ENCODE data around the gene CNOT3.
"Not testable (repeated sequence)": the region's sequence is repeated elsewhere in the genome, so short reads cannot be mapped to it uniquely, and the experiment has no call there.

Gene CNOT3
- 25.3 to 27.8 reads per million in 2 donors for total RNA-seq

DNA sequence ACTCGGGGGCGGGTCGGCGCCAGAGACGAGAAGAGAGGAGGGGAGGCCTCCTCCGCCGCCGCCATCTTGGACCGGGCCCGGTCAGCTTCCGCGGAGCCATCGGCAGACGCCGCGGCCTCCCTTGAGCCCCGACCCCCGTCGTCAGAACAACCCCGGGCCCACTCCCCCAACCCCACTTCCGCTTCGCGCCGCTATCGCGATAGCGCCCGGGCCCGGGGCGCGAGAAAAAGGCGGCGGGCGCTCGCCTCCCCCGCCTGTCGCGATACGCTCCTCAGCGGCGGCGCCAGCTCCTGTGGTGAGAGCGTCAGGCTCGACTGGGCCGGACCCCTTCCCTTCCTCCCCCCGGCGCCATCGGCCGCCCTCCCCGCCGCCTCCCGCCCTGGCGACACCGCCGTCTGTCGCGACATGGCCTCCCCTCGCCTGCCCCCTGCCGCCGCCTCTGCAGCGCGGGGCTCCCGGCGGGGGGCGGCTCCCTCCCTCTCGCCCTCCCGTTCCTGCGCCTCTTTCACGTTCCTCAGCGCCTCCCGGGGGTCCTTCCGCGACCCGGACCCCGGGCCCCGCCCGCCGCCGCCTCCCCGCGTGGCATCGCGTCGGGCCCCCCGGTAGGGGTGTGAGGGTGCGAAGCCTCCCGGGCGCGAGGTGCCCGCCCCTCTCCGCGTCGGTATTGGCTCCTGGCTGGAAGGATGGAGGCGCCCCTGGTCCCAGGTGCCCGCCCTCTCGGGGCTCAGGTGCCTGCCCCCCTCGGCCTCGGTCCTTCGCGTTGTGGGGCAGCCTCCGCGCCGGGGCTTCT is at the start of gene CNOT3:
CNOT3 (plus strand) TSS at position 64 of the 790 bp plus-strand sequence. CDS start 5,217 bp downstream, outside the sequence.
- DNase-seq = peak in 4 of 5 experiments; percentile 17 to 55 (median 42)

DNA sequence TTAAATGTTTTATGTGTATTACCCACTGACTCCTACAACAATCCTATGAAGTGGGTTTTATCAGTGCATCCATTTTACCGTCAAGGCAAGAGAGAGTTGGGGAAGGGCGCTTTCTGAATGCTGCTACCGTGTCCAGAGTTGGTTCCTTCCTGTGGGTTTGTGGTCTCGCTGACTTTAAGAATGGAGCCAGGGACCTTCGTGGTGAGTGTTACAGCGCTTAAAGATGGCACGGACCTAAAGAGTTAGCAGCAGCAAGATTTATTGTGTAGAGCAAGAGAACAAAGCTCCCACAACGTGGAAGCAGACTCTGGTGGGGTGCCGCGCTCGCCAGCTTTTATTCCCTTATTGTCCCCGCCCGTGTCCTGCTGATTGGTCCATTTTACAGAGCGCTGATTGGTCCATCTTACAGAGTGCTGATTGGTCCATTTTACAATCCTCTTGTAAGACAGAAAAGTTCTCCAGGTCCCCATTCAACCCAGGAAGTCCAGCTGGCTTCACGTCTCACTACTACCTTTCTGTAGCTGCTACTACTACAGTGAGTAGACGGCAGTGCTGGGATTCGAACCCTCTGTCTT is 43.0 kb upstream of the CNOT3 start:
- no peak for DNase-seq

DNA sequence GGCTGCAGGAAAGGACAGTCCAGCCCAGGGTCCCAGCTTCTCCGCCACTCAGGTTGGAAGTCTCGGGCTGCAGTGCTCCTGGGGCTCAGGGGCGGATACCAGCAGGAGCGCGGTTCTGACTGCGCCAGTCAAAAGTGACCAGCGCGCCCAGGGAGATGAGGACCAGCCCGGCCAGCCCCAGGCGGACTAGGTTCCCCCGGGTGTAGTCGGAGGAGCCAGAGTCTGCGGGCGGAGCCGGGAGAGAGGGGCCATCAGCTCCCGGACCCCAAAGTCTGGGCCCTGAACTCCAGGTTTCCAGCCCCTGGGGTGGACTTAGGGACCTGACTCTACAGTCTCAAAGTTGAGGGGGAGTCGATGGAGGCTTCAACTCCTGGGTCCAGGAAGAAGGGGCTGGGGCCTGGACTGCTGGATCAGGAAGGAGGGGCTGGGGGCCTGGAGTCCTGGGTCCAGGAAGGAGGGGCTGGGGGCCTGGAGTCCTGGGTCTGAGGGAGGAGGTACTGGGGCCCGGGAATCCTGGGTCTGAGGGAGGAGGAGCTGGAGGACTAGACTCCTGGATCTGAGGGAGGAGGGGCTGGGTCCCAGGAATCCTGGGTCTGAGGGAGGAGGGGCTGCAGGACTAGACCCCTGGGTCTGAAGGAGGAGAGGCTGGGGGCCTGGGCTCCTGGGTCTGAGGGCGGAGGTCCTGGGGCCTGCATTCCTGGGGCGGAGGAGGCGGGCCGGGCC is 42.3 kb upstream of the CNOT3 start:
- DNase-seq = no peak

DNA sequence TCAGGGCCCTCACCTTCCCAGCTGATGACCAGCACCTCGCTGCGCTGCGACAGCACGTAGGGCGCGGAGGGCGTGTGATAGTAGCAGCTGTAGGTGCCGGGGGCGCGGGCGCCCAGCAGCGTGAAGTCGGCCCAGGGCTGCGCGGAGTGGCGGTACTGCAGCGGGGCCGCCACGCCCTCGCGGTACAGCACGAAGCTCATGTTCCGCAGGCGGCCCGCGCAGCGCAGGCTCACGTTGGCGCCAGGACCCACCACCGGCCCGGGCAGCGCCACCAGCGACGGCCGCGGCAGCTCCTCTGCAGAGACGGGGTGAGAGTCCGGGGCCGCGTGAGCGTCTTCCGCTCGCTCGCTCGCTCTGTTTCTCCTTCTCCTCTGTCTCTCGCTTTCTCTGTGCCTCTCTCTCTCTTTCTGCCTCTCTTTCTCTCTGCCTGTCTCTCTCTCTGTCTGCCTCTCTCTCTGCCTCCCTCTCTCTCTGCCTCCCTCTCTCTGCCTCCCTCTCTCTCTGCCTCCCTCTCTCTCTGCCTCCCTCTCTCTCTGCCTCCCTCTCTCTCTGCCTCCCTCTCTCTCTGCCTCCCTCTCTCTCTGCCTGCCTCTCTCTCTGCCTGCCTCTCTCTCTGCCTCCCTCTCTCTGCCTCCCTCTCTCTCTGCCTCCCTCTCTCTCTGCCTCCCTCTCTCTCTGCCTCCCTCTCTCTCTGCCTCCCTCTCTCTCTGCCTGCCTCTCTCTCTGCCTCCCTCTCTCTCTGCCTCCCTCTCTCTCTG is 41.5 kb upstream of the CNOT3 start:
- DNase-seq = peak in 4 of 5 experiments; percentile 16 to 67 (median 38)

DNA sequence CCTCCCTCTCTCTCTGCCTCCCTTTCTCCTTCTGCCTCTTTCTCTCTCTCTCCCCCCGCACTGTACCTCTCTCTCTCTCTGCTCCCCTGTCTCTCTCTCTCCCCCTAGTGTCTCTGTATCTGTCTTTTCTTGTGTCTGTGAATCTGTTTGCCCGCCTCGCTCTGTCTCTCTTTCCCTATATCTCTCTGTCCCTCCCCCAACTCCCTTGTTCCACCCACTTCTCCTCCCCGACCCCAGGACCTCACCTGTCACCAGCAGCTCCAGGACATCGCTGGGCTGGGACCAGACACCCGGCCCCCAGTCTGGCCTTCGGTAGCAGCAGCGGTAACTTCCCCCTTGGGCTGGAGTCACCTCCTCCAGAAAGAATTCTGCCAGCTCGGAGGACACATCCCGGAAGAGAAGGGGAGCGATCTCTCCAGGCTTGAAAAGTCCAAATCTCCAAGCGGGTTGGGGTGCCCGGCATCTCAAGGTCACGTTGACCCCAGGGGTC is 40.9 kb upstream of the CNOT3 start:
- DNase-seq = peak in 2 of 5 experiments; percentile 35 to 67

DNA sequence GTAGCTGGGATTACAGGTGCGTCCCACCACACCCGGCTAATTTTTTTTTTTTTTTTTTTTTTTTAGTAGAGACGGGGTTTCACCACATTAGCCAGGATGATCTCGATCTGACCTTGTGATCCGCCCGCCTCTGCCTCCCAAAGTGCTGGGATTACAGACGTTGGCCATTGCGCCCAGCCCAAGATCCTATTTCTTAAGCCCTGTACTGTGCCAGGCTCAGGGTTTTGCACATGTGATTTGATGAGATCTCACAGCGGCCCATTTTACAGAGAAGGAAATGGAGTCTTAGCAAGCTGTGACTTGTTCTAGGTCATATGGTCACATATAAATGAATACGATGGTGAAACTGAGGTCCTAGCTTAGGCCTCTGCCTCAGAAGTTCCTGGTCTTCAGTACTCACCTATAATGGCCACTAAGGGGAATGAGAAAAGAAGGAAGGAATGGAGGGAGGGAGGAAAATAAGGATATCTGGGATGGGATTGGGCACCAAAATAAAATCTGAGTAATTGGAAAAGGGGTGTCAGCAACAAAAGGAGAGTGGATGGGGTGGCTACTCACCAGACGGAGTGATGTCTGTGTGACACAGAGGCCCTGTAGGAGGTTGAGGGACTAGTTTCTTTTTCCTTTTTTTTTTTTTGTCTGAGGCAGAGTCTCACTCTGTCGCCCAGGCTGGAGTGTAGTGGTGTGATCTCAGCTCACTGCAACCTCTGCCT is 38.2 kb upstream of the CNOT3 start:
- no peak for DNase-seq

DNA sequence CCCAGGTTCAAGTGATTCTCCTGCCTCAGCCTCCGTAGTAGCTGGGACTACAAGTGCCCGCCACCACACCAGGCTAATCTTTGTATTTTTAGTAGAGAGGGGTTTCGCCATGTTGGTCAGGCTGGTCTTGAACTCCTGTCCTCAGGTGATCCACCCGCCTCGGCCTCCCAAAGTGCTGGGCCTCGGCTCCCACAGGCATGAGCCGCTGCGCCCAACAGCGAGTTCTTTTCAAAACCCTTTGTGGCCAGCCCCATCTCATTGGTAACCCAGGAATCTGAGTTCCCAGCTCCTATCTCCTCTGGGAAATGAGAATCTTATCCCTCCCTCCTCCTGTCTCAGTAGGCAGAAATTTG is 37.7 kb upstream of the CNOT3 start:
- not testable (repeated sequence) for DNase-seq

DNA sequence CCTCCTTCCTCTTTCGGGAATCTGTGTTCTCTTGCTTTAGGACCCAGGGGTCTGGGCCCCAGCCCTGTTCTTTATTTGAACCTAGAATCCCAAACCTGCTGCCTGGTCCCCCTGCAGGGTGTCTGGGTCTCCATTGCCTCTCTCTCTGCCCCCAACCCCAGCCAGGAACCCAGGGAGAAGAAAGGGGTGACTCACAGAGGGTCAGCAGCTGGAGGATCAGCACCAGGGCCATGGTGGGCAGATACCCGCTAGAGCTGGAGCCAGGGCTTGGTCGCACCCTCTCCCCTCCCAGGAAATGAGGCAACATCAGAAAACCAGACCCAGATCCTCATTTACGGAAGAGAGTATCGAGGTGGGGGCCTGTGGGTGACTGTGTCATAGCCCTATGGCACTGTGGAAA is 37.0 kb upstream of the CNOT3 start, which contains the start of gene OSCAR:
OSCAR (minus strand) TSS at position 243 of the 400 bp plus-strand sequence; CDS start at position 232, 11 bp downstream.
- DNase-seq = no peak

DNA sequence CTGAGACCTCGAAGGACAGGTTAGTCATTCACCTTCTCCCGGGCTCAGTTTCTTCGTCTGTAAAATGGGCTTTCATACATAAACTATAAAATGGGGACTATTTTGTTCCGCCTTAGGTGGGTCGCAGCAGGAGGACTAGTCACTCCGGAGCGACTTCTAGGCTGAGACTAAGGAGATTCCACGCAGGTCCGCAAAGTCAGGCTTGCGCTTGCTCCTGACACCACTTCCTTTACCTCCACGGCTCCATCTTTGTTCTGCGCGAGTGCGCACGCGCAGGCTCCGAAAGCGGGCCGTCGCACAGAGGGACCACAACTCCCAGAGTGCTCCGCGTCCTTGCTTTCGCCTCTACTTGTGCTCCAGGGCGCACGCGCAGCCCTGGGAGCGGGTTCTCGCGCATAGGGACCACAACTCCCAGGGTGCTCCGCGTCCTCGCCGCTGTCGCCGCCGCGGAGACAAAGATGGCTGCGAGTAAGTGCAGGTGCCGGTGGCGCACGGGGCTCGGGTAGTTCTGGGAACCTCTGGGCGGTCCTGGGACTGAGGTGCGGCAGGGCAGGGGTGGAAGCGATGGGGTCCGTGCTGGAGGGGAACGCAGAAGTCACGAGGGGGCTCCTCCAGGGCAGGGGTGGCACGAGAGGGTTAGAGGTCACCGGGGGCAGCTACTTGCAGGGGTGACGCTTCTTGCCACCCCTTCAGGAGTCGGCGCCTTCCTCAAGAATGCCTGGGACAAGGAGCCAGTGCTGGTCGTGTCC is 35.0 kb upstream of the CNOT3 start, which contains the start of gene NDUFA3:
NDUFA3 (plus strand) TSS at position 435 of the 749 bp plus-strand sequence; CDS start at position 459, 24 bp downstream.
- peak; percentile 95 to 99 (median 97) for DNase-seq

DNA sequence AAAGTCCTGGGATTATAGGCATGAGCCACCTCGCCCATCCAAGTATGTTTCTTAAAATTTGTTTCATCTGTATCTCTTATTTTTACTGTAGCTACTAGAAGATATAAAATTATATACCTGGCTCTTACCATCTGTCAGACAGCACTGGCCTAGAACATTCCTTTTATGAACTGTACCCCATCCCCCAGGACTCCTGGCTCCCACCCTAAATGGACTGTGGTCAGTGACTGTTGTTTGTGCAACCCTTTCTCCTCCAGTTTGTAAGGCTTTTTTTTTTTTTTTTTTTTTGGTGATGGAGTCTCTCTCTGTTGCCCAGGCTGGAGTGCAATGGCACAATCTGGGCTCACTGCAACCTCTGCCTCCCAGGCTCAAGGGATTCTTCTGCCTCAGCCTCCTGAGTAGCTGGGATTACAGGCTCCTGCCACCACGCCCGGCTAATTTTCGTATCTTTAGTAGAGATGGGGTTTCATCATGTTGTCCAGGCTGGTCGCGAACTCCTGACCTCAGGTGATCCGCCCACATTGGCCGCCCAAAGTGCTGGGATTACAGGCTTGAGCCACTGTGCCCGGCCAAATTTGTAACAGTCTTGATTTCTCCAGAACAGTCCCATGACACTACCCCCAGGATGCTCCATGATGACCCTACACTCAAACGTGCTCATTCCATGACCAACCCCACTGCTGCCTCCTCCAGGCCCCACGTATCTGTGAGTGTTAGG is 32.4 kb upstream of the CNOT3 start:
- no peak for DNase-seq

DNA sequence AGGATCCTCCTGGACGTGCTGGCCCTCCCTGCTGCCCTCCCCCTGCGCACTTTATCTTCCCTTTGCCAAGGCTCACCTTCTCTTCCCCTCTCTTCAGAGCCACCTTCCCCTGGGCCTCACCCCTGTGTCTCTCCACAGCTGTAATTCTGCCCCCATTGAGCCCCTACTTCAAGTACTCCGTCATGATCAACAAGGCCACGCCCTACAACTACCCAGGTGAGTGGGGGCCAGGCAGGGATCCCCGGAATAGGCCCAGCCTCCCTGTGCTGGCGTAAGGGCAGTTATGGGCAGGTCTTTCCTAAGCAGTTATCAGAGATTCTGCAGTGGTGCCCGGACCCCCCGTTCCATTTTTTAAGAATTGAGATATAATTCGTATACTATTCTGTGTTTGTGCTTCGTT is 31.8 kb upstream of the CNOT3 start:
- DNase-seq = no peak

DNA sequence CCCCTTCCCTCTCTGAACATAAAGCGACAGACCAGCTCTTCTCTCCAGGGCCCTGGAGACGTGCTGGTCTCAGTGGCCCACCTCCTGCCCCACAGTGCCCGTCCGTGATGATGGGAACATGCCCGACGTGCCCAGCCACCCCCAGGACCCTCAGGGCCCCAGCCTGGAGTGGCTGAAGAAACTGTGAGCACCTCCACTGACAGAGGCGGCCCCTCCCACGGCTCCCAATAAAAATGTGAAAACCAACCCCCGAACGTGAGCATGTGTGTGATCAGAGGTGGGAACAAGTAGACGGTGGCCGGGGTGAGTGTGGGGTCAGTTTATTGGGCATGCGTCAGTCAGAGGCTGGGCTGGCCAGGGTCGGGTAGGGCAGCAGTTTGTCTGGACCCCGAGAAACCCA is 30.8 kb upstream of the CNOT3 start:
- DNase-seq = no peak

DNA sequence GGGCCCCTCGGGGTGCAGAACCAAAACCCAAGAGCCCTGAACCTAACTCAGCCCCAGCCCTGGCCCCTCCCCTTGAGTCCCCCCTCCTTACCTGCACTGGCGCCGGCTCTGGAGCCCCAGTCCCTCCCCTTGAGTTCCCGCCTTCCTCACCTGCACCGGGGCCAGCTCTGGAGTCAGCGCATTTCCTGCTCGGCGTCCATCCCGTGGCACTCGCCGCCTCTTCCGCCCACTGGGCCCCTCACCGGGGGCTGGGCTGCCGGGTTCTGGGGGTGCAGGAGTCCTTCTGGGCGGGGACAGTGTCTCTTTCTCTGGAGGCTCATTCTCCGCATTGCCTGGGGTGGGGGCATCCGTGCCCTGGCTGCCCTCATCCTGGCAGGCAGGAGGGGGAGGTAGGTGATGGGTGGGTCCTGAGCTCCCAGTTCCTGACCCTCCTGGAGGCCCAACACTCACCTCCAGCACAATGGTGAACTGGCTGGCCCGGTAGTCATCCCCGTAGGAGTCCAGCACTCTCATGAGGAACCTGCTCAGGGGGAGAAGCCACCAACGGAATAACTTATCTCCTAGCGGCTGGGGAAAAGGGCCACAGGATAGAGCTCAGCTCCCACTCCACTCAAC is 29.6 kb upstream of the CNOT3 start:
- DNase-seq = no peak

DNA sequence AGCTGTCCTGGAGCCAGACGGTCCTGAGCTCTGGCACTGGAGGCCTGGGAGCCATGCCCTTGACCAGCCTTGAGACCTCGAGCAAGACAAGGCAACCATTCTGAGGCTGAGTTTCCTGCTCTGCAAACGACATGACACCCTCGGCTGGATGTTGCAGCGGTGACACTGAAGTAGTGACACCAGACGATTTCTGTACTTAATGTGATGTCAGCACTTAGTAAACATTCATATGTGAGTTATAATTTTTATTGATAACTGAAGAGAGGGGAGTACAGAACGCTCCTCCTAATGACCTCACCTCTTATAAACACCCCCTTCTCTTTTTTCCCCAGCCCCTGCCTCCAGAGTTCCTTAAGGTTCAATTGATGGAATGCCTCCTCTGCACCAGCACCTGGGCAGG is 29.1 kb upstream of the CNOT3 start:
- no peak for DNase-seq

DNA sequence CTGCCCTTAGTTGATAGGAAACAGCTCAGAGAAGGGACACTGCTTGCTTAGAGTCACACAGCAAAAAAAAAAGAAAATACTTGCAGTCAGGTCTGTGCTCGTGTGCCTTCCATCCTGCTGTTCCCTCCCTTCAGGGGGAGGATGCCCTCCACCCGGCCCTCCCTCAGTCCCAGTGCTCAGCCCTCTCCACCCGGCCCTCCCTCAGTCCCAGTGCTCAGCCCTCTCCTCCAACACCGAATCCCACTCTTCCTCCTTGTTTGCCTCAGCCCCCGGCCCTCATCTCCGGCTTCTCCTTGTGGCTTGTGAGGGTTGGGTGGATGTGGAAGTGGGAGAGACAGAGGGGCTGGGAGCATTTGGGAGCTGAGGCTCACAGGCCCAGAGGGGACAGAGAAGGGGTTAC is 27.9 kb upstream of the CNOT3 start:
- no peak for DNase-seq

DNA sequence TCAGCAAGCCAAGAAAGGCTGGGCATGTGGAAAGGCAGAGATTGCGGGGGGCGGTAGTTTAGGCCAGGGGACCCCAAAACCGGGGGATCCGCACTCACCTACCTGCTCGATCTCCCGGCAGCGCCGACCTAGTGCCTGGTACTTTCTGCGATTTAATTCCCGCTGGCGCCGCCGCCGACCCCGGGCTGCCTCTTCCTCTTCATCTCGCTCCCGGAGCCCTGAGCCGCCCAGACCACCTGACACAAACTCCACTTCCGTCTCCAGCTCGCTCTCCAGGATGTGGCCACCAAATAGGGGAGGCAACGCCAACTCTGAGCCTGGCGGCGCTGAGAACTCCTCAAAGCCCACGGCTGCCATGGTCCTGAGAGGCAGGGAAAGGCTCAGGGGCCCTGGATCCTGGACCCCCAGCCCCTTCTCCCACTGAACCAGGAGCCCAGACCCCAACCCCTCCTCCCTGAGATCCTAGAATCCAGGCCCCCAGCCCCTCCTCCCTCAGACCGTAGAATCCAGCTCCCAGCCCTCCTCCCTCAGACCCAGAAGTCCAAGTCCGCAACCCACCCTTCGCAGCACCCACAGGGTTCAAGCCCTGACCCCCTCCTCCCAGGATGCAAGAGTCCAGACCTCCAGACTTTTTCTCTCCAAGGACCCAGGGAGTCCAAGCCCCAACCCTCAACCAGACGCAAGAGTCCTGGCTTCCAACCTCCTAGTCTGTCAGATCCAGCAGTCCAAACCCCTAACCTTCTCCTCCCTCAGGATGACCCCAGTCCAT is 23.0 kb upstream of the CNOT3 start:
- DNase-seq = peak in 3 of 5 experiments; percentile 46 to 83 (median 55)

DNA sequence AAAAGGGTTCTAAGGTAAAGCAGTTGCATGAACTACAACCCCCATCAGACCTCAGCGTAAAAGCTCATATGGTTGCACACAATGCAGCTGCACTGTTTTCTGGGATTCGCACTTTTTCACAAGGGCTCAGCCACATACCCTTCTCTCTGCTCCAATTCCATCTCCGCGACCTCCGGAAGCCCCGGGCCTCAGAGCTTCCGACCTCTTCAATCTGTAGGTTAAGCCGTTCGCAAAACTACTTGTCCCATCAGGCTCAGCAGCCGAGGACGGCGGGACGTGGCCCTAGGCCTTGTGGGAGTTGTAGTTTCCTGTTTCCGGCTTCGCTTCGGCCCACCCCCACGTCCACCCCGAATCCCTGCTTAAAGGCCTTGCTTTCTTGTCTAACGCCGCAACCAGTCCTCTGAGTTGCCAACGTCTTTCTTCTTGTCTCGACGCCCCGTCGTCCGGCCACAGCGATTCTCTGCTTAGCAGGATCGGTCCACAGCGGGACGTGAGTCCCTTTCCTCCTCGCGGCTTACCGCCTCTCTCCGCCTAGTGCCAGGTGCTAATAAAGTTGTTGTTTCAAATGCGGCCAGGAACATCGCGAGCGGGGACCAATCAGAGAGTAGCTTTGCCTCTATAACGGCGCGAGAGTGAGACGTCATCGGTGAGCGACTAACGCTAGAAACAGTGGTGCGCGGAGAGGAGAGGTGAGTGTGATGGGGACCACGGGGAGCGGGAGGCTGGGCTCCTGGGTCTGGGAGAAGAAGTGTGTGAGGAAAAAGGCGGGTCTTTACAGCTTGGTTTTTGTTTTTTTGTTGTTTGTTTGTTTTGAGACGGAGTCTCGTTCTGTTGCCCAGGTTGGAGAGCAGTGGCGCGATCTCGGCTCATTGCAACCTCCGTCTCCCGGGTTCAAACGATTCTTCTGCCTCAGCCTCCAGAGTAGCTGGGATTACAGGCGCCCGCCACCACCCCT is 22.2 kb upstream of the CNOT3 start, which contains the start of the genes PRPF31 and TFPT:
PRPF31 (plus strand) TSS at position 646 of the 955 bp plus-strand sequence. CDS start 2,525 bp downstream, outside the sequence.
TFPT (minus strand) TSS at position 549 of the 955 bp plus-strand sequence; CDS start at position 161, 388 bp downstream.
- DNase-seq = peak; percentile 76 to 99 (median 94)
